Right lobe of liver (tissue), 4 donors: ENCODE measurements around the gene FBXO9.

Experiments
- CTCF ChIP-seq, 4 donors: fragments of 200-600 bp in 3 of 4; fragments of 450-650 bp in 1 of 4; IDR thresholded peaks; one replicate each; pipeline versions ENCODE4 v1.5.1 to v1.8.0; 2016 to 2022; ENCODE audit warnings: antibody characterized with exemption in 4 of 4, mild to moderate bottlenecking in 2 of 4
- POLR2A ChIP-seq: fragments of 450-650 bp; IDR thresholded peaks from one replicate; pipeline ENCODE4 v1.6.1; 2017; ENCODE audit warnings: antibody characterized with exemption, mild to moderate bottlenecking
- donor health status: DM: no; HTN: no; CAD: no.
- donor health status: DM: no; HTN: no; CAD: no.
- donor health status: DM: no; HTN: yes; CAD: no.

- TF ChIP-seq CTCF (IDR thresholded peaks at IDR 0.05) (no peak), POLR2A (no peak)
These were observed 31.4 kb upstream of the FBXO9 start for GRCh38 chr6:53033764-53034163.
